CD4-positive, alpha-beta T cell treated with Interleukin-15 for 4 hours (primary cell): ENCODE results near the gene CACNA1I.
A peak's percentile ranks its signal among the peaks of the same experiment; 100 is the strongest.

Source experiments
- DNase-seq: peaks from one replicate; pipeline ENCODE4 v3.0.0-alpha.2; 2020; ENCODE audit warnings: low spot score

The CACNA1I gene

GRCh38 chr22:39598017-39598965 is 27.7 kb downstream of the CACNA1I start:
- peak; percentile 58 for DNase-seq

GRCh38 chr22:39600491-39601179 is 30.1 kb downstream of the CACNA1I start:
- no peak for DNase-seq

- no peak for DNase-seq
These were observed 30.6 kb downstream of the CACNA1I start for GRCh38 chr22:39601180-39601535.

GRCh38 chr22:39603345-39603744 is 32.8 kb downstream of the CACNA1I start:
- DNase-seq: no peak

- DNase-seq: no peak
These were observed 39.7 kb downstream of the CACNA1I start for GRCh38 chr22:39610246-39610645.

GRCh38 chr22:39610766-39611165 is 40.2 kb downstream of the CACNA1I start:
- no peak for DNase-seq

- DNase-seq: no peak
These were observed 40.8 kb downstream of the CACNA1I start for GRCh38 chr22:39611360-39611759.

GRCh38 chr22:39612811-39613548 is 42.4 kb downstream of the CACNA1I start:
- peak; percentile 69 for DNase-seq

- DNase-seq: no peak
These were observed 43.0 kb downstream of the CACNA1I start for GRCh38 chr22:39613549-39613921.

GRCh38 chr22:39614442-39614841 is 43.9 kb downstream of the CACNA1I start:
- DNase-seq: no peak

GRCh38 chr22:39616051-39616450 is 45.5 kb downstream of the CACNA1I start:
- no peak for DNase-seq

- no peak for DNase-seq
These were observed 46.2 kb downstream of the CACNA1I start for GRCh38 chr22:39616781-39617180.

GRCh38 chr22:39617342-39617741 is 46.8 kb downstream of the CACNA1I start:
- DNase-seq: no peak

- no peak for DNase-seq
These were observed 47.6 kb downstream of the CACNA1I start for GRCh38 chr22:39617970-39618757.

GRCh38 chr22:39618996-39619530 is 48.5 kb downstream of the CACNA1I start:
- DNase-seq: no peak

- no peak for DNase-seq
These were observed 50.6 kb downstream of the CACNA1I start for GRCh38 chr22:39620924-39621690.

GRCh38 chr22:39621826-39622225 is 51.3 kb downstream of the CACNA1I start:
- no peak for DNase-seq

GRCh38 chr22:39622881-39623367 is 52.4 kb downstream of the CACNA1I start:
- peak; percentile 73 for DNase-seq

GRCh38 chr22:39623603-39624500 is 53.3 kb downstream of the CACNA1I start:
- no peak for DNase-seq

GRCh38 chr22:39624501-39624821 is 53.9 kb downstream of the CACNA1I start:
- DNase-seq: no peak
